Measurements from ENCODE around the gene GRAMD2A.
A peak's percentile ranks its signal among the peaks of the same experiment; 100 is the strongest.

The GRAMD2A gene

DNA sequence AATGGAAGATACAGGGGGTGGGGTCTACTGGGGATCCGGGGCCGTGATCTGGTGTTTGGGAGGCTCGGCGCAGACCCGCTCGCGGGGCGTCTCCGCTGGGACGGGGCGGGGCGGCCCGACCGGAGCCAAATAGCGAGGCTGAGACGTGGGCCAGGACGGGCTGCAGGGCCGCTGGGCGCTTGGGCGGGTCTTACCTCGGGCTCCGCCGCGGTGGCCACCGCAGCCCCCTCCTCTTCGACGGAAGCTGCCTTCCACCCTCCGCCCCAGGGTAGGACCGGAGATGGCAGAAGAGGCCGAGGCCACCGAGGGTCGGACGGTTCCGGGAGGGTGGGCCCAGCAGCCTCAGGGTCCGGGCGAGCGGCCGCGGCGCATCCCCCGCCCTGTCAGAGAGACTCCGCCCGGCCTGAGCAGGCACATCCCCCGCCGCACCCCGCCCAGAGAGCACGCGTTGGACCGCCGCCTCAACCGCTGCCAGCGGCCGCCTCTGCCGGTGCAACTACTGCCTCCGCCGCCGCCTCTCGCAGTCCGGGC, 80.0 kb downstream of the GRAMD2A start:
- Histone ChIP-seq H3K36me3 (ENCODE audit: low read depth) (no peaks in the 10 kb centered on the region), H3K4me3 (ENCODE audit: severe bottlenecking) (peak overlapping the region; percentile 92), H3K4me1 (ENCODE audit: insufficient read depth, poor library complexity, severe bottlenecking) (peaks cover 7% of the 10 kb centered on the region), H3K9me3 (ENCODE audit: severe bottlenecking) (no peaks in the 10 kb centered on the region), H3K27me3 (ENCODE audit: insufficient read depth, poor library complexity, severe bottlenecking) (no peaks in the 10 kb centered on the region), H3K27ac (ENCODE audit: poor library complexity, severe bottlenecking) (peak overlapping the region; percentile 80)
- peak; percentile 94 for DNase-seq (ENCODE audit: low spot score)
- TF ChIP-seq, protein P1, sequence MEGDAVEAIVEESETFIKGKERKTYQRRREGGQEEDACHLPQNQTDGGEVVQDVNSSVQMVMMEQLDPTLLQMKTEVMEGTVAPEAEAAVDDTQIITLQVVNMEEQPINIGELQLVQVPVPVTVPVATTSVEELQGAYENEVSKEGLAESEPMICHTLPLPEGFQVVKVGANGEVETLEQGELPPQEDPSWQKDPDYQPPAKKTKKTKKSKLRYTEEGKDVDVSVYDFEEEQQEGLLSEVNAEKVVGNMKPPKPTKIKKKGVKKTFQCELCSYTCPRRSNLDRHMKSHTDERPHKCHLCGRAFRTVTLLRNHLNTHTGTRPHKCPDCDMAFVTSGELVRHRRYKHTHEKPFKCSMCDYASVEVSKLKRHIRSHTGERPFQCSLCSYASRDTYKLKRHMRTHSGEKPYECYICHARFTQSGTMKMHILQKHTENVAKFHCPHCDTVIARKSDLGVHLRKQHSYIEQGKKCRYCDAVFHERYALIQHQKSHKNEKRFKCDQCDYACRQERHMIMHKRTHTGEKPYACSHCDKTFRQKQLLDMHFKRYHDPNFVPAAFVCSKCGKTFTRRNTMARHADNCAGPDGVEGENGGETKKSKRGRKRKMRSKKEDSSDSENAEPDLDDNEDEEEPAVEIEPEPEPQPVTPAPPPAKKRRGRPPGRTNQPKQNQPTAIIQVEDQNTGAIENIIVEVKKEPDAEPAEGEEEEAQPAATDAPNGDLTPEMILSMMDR (IDR thresholded peaks at IDR 0.05; ENCODE audit: poor library complexity, severe bottlenecking) = no peak
- peak; percentile 88 for ATAC-seq (ENCODE audit: low read depth)

DNA sequence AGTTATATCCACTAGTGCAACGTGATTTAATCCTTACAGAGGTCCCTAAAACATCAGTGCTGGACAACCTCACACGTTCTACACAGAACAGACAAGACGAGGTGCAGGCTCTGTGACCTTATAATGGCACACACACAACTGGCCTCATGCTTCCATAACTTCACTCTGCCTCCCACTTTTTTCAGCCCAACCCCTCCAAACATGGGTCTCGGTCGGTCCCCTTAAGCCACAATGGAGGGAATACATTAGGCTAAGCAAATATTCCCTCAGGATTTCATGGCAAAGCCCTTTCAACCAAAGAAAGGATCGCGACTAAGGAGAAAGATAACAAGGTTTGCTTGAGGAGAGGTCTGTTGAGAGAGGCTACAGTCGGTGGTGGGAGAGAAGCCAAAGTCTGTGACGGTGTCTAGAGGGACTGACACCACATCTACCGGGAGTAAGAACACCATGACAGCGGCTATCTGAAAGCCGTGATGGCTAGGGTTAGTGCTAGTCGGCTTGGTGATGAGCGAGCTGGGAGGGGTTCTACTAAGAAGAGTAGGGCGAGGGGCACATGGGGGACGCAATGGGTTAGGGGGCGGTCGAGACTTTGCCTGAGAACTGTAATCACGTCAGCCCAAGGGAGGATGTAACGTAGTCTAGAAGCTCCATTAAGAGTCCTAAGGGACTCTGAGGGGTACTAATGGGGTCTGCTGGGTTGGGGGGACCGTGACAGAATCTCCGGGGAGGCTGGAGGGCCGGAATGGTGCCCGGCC, 80.7 kb downstream of the GRAMD2A start:
- Histone ChIP-seq H3K27me3 (ENCODE audit: insufficient read depth, poor library complexity, severe bottlenecking) (no peaks in the 10 kb centered on the region), H3K4me1 (ENCODE audit: insufficient read depth, poor library complexity, severe bottlenecking) (peaks cover 7% of the 10 kb centered on the region), H3K27ac (ENCODE audit: poor library complexity, severe bottlenecking) (peak overlapping the region; percentile 80), H3K9me3 (ENCODE audit: severe bottlenecking) (no peaks in the 10 kb centered on the region), H3K36me3 (ENCODE audit: low read depth) (no peaks in the 10 kb centered on the region), H3K4me3 (ENCODE audit: severe bottlenecking) (peak overlapping the region; percentile 92)
- DNase-seq (ENCODE audit: low spot score) (no peak), ATAC-seq (ENCODE audit: low read depth) (peak; percentile 14)
- TF ChIP-seq, protein P1 (IDR thresholded peaks at IDR 0.05; ENCODE audit: poor library complexity, severe bottlenecking) = no peak

DNA sequence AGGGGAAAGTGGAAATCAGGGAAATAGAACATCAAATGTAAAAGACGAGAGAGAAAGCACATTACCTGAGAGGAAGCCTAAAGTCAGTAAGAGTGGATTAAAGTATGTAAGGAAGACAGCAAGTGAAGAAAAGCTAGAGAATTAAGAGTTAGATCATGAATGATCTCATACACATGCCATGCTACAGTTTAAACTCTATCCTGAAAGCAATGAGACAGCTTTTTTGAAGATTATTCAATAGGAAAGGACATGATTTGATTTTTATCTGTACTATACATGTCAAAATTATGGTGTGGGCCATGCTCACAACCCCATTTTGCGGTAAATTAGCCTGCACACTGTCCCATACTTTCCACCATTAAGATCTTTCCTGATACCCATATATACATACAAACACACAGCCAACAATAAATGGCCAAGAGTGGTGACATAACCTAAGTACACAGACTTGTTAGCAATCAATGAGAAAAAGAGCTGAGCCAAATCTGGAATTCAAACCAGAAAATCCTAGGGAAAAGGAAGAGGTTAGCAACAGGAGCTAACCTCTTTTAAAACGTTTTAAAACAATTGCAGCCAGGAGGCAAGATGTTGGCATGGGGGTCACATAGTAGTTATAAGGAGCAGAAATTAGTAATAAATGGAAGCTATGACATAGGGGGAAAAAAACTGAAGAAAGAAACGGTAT, 84.1 kb downstream of the GRAMD2A start:
- peaks cover 7% of the 10 kb centered on the region for H3K4me1 ChIP-seq (ENCODE audit: insufficient read depth, poor library complexity, severe bottlenecking)
- TF ChIP-seq, protein P1 (IDR thresholded peaks at IDR 0.05; ENCODE audit: poor library complexity, severe bottlenecking) = no peak

GRCh38 chr15:72112805-72113204, 84.8 kb downstream of the GRAMD2A start:
- Histone ChIP-seq H3K4me3 (ENCODE audit: severe bottlenecking) (no peak overlapping the region), H3K27ac (ENCODE audit: poor library complexity, severe bottlenecking) (no peak overlapping the region), H3K27me3 (ENCODE audit: insufficient read depth, poor library complexity, severe bottlenecking) (no peaks in the 10 kb centered on the region), H3K4me1 (ENCODE audit: insufficient read depth, poor library complexity, severe bottlenecking) (peaks cover 7% of the 10 kb centered on the region), H3K9me3 (ENCODE audit: severe bottlenecking) (no peaks in the 10 kb centered on the region), H3K36me3 (ENCODE audit: low read depth) (no peaks in the 10 kb centered on the region)
- no peak for ATAC-seq (ENCODE audit: low read depth)
- no peak for DNase-seq (ENCODE audit: low spot score)
- TF ChIP-seq, protein P1 (IDR thresholded peaks at IDR 0.05; ENCODE audit: poor library complexity, severe bottlenecking) = no peak

More for the DNA sequence above, 84.1 kb downstream of the GRAMD2A start:
- Histone ChIP-seq H3K36me3 (ENCODE audit: low read depth) (no peaks in the 10 kb centered on the region), H3K27ac (ENCODE audit: poor library complexity, severe bottlenecking) (no peak overlapping the region), H3K27me3 (ENCODE audit: insufficient read depth, poor library complexity, severe bottlenecking) (no peaks in the 10 kb centered on the region), H3K9me3 (ENCODE audit: severe bottlenecking) (no peaks in the 10 kb centered on the region), H3K4me3 (ENCODE audit: severe bottlenecking) (no peak overlapping the region)
- ATAC-seq (ENCODE audit: low read depth) = no peak
- DNase-seq (ENCODE audit: low spot score) = no peak
